ENCODE results near the gene SLC19A1. TPM values are rescaled to one million over a fixed set of nuclear protein-coding genes. Genes with fewer than 3 reads are reported as not detected.

SLC19A1 gene
- total RNA-seq, 1 experiment from 2014 or later: 21.4 TPM

DNA sequence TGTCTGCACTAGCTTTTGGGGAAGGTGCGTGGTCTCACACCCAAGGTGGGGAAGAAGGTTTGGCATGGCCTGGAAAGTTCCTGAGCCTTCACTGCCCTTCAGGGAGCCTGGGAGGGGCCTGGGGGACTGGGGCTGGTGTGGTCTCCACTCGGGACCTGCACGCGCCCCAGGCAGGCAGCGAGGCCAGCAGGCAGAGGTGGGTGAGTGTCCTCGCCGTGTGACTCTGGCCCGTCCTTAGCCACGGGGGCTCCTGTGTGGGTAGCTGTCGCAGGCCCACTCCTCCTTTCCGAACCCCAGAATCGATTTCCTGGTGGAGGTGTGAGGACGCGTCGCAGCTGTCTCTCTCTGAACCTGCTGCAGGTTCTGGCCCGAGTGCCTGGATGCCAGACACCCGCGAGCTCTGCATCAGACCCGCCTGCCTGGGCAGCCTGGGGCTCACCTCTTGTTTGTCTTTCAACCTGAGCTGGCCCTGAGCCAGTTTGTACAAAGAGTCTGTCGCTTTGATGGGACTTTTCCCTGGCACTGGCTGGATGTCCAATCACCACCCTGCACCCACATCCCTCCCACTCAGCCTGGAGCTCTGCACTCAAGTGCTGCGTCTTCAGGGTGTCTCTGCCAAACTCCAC lies 36.0 kb upstream of the SLC19A1 start:
- no peak overlapping the region for H3K27ac Mint-ChIP-seq (ENCODE audit: unreplicated experiment)
- peak; percentile 19 for DNase-seq
- H3K9me3 Mint-ChIP-seq (ENCODE audit: low read depth, unreplicated experiment): no peaks in the 10 kb centered on the region
- intact Hi-C loops (cut with micrococcal nuclease; ENCODE audit: unreplicated experiment): no loop called here
- H3K27me3 Mint-ChIP-seq (ENCODE audit: unreplicated experiment): peaks cover 32% of the 10 kb centered on the region
- CTCF ChIA-PET: no interaction called here
- H3K4me3 Mint-ChIP-seq (ENCODE audit: low read depth, unreplicated experiment): no peak overlapping the region
- TF ChIP-seq, protein P1, sequence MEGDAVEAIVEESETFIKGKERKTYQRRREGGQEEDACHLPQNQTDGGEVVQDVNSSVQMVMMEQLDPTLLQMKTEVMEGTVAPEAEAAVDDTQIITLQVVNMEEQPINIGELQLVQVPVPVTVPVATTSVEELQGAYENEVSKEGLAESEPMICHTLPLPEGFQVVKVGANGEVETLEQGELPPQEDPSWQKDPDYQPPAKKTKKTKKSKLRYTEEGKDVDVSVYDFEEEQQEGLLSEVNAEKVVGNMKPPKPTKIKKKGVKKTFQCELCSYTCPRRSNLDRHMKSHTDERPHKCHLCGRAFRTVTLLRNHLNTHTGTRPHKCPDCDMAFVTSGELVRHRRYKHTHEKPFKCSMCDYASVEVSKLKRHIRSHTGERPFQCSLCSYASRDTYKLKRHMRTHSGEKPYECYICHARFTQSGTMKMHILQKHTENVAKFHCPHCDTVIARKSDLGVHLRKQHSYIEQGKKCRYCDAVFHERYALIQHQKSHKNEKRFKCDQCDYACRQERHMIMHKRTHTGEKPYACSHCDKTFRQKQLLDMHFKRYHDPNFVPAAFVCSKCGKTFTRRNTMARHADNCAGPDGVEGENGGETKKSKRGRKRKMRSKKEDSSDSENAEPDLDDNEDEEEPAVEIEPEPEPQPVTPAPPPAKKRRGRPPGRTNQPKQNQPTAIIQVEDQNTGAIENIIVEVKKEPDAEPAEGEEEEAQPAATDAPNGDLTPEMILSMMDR (IDR thresholded peaks at IDR 0.05; ENCODE audit: unreplicated experiment): no peak
- BruUV-seq (replicated peaks): no TSS peak
- H3K4me1 Mint-ChIP-seq (ENCODE audit: low read depth, unreplicated experiment): no peaks in the 10 kb centered on the region
- no peaks in the 10 kb centered on the region for H3K36me3 Mint-ChIP-seq (ENCODE audit: insufficient read depth, unreplicated experiment)

DNA sequence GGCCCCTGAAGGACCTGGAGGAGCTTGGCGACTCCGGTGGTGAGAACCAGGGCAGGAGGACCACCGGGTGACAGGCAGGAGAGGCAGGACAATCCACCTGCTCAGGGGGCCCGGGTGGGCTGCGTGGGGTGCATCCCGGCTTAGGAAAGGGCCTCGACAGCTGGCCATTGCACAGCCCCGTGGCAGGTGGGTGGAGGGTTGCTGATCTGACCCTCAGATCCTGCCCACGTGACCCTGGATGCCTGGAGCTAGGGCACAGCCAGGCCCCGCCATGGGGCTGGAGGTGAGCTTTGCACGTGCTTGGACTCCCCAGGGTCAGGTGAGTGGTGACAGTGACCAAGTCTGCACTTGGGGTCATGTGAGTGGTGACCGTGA lies 35.5 kb upstream of the SLC19A1 start:
- H3K36me3 Mint-ChIP-seq (ENCODE audit: insufficient read depth, unreplicated experiment): no peaks in the 10 kb centered on the region
- CTCF ChIA-PET: no interaction called here
- BruUV-seq (replicated peaks): no TSS peak
- H3K27me3 Mint-ChIP-seq (ENCODE audit: unreplicated experiment): peaks cover 32% of the 10 kb centered on the region
- no peak for DNase-seq
- intact Hi-C loops (cut with micrococcal nuclease; ENCODE audit: unreplicated experiment): no loop called here
- no peak overlapping the region for H3K4me3 Mint-ChIP-seq (ENCODE audit: low read depth, unreplicated experiment)
- TF ChIP-seq, protein P1 (IDR thresholded peaks at IDR 0.05; ENCODE audit: unreplicated experiment): no peak
- no peak overlapping the region for H3K27ac Mint-ChIP-seq (ENCODE audit: unreplicated experiment)
- no peaks in the 10 kb centered on the region for H3K4me1 Mint-ChIP-seq (ENCODE audit: low read depth, unreplicated experiment)
- no peaks in the 10 kb centered on the region for H3K9me3 Mint-ChIP-seq (ENCODE audit: low read depth, unreplicated experiment)

DNA sequence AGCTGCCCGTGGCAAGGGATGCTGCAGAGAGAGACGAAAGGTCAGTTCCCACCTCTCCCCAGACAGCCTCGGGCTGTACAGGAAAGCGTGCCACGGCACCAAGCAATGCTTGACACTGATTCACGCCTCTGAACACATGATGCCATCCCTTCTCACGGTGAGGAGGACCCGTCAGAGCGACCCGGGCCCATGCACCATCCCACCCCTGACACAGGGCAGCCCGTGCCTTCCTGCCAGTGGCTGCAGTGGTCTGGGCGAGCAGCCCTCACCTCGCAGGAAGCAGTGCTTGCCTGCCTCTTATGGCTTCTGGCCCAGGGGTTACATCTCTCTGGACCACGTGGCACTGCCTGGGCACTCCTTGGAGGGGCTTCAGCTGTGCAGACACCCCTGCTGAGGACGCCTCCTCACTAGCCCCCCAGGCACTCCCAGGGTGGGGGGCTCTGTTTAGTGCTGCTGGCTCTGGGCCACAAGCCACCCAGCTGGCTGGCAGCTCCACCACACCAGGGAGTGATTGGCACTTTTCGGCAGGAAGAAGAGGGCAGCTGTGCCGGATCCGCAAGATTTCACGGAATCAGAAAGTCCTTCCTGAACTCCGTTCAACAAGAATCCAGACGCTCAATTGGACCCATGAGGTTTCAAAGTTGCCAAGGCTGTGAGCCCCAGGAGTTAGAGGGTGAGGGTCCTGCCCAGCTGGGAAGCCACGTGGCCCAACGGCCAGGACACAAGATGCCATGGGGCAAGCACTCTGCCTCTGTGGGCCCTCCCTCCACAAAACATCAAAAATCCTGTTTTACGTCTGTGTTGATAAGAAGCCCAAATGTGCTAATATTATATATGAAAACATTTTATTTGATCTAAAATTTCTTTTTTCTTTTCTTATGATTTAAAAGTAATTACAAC lies 34.8 kb upstream of the SLC19A1 start:
- intact Hi-C loops (cut with micrococcal nuclease; ENCODE audit: unreplicated experiment): no loop called here
- Mint-ChIP-seq H3K4me3 (ENCODE audit: low read depth, unreplicated experiment) (no peak overlapping the region), H3K9me3 (ENCODE audit: low read depth, unreplicated experiment) (no peaks in the 10 kb centered on the region), H3K4me1 (ENCODE audit: low read depth, unreplicated experiment) (no peaks in the 10 kb centered on the region), H3K27ac (ENCODE audit: unreplicated experiment) (no peak overlapping the region), H3K36me3 (ENCODE audit: insufficient read depth, unreplicated experiment) (no peaks in the 10 kb centered on the region), H3K27me3 (ENCODE audit: unreplicated experiment) (peaks cover 38% of the 10 kb centered on the region)
- CTCF ChIA-PET: no interaction called here
- DNase-seq: no peak
- TF ChIP-seq, protein P1 (IDR thresholded peaks at IDR 0.05; ENCODE audit: unreplicated experiment): no peak
- BruUV-seq (replicated peaks): no TSS peak

DNA sequence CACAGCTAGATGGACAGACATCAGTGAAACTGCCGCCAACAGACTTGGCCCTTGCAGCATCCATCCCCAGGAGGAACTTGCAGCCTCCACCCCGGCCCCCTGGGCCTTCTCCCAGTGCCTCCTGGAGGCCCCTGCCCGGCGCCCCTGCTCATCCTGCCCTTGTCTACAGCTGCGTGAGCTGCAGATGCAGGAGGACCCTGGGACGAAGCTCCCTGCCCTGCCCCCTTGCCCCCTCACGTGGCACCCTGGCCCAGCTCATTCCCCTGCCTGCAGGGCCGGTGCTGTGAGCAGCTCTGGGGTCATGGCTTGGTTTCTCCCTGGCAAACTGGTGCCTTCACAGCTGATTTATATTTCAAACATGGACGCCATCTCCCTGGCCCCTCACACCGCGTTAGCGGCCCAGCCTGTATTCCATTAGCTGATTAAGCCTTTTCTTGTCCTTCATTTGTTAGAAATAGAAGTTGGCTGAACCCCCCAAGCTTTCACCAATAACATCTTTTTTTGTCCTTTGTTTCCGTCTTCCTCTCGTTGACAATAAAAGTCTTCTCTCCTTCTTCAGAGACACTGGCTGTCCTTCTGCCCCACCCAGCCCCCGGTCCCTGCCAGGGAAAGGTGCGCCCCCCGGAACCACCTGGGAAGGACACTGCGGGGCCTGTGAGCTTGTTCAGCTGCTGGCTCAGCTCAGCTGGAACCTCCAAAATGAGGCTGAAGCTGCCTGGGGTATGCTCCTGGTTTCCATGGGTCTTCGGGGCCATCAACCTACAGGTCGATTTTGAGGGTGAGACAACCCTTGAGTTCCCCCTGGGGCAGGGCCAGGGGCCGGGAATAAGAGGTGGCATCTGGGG lies 34.0 kb upstream of the SLC19A1 start:
- Mint-ChIP-seq H3K27ac (ENCODE audit: unreplicated experiment) (no peak overlapping the region), H3K27me3 (ENCODE audit: unreplicated experiment) (peaks cover 47% of the 10 kb centered on the region), H3K36me3 (ENCODE audit: insufficient read depth, unreplicated experiment) (no peaks in the 10 kb centered on the region), H3K9me3 (ENCODE audit: low read depth, unreplicated experiment) (no peaks in the 10 kb centered on the region), H3K4me3 (ENCODE audit: low read depth, unreplicated experiment) (no peak overlapping the region), H3K4me1 (ENCODE audit: low read depth, unreplicated experiment) (no peaks in the 10 kb centered on the region)
- BruUV-seq (replicated peaks): no TSS peak
- no peak for DNase-seq
- intact Hi-C loops (cut with micrococcal nuclease; ENCODE audit: unreplicated experiment): no loop called here
- CTCF ChIA-PET: no interaction called here
- TF ChIP-seq, protein P1 (IDR thresholded peaks at IDR 0.05; ENCODE audit: unreplicated experiment): no peak

Data from Calu3 (cell line).